ENCODE results near the gene CMSS1.

DNA sequence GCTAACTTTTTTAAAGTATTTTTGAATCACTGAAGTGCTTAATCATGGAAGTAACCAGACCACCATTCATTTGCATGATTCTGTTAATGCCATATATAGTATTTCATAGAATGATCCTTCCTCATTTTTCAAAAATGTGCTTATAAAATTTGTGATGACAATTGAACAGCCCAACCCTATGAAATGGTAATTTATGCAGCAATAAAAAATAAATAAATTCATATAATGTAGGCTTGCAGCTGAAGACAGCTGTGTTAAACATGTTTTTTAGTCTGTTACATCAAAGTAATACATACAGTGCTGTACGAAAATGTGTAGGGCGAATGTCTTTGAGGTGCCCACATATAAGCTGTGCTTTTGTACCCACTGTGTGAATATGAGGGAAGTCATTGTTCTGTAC lies 165.0 kb downstream of the CMSS1 start:
- TF ChIP-seq CTCF (IDR thresholded peaks at IDR 0.05) (no peak), SIN3A (IDR thresholded peaks at IDR 0.05; ENCODE audit: borderline replicate concordance, insufficient read depth, low read depth, low read length) (no peak), POLR2AphosphoS5 (IDR thresholded peaks at IDR 0.05; ENCODE audit: low read depth, low read length) (no peak), TCF7L2 (IDR thresholded peaks at IDR 0.05; ENCODE audit: low read depth, low read length) (no peak), REST (IDR thresholded peaks at IDR 0.05; ENCODE audit: insufficient read depth in 1 of 2, low read depth in 2 of 2, low read length in 1 of 2) (no peak)
